ENCODE measurements around the gene TRIO.
"Not testable (repeated sequence)": the region's sequence is repeated elsewhere in the genome, so short reads cannot be mapped to it uniquely, and the experiment has no call there.

Gene TRIO

GRCh38 chr5:14383923-14384322 lies 240.8 kb downstream of the TRIO start:
- no peak for TF ChIP-seq CTCF (IDR thresholded peaks at IDR 0.05; ENCODE audit: control extremely low read depth, extremely low read depth, low read depth, missing control alignments)
- no peak for DNase-seq (ENCODE audit: extremely low spot score)
- POLR2A ChIA-PET, result no interaction called here
- CTCF ChIA-PET, result interaction anchor here (0.9 to 2.7 kb wide), 5 partner anchors 11 to 265 kb away, joined by 3 to 9 read pairs (median 7); no protein-coding TSS in a partner anchor

DNA sequence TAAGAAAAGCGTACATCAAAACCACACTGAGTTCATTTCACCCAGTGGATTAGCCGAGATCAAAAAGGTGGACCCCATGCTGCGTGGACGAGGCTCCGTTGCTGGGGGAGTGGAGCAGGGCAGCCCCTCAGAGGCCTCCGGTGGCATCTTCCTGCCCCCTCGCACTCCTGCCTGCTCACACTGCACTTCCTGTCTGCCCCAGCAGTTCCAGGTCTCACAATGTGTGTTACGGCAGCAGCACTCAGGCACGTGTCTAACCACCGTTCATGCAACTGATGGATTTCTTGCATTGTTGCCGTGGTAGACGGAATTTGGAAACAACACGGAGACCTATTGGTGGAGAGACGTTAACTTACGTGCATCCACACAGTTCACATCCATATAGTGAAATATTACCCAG lies 241.9 kb downstream of the TRIO start:
- no peak for DNase-seq (ENCODE audit: extremely low spot score)
- ChIA-PET CTCF (interaction anchor here (0.8 to 3.1 kb wide), 3 partner anchors 9 to 33 kb away, joined by 4 to 10 read pairs (median 9); no protein-coding TSS in a partner anchor), POLR2A (no interaction called here)
- TF ChIP-seq CTCF (IDR thresholded peaks at IDR 0.05; ENCODE audit: control extremely low read depth, extremely low read depth, low read depth, missing control alignments), result no peak

GRCh38 chr5:14386884-14387624 lies 243.9 kb downstream of the TRIO start:
- ChIA-PET CTCF (interaction anchor here (0.7 to 3.1 kb wide), 9 partner anchors 11 to 262 kb away, joined by 3 to 10 read pairs (median 4); no protein-coding TSS in a partner anchor), POLR2A (no interaction called here)
- DNase-seq (ENCODE audit: extremely low spot score), result no peak
- TF ChIP-seq CTCF (IDR thresholded peaks at IDR 0.05; ENCODE audit: control extremely low read depth, extremely low read depth, low read depth, missing control alignments), result no peak

DNA sequence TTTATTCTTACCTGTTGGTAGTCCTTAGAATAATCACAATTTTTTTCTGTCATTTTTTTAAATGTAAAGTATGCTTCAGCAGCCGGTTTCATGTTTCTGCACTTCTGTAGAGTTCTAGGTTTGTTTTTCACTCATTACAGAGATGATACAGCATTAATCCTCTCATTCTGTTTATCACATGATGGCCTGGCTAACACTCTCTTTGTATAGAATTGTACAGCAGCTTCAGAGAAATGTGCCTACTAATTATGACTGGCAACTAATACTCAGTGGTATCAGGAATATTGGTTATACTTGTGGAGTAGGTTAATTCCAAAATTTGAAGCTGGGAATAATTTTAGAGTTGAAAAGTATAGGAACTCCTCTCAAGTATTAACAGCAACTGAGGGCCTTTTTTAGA lies 245.6 kb downstream of the TRIO start:
- POLR2A ChIA-PET, result no interaction called here
- CTCF ChIA-PET, result interaction anchor here (1.2 to 2.3 kb wide), 3 partner anchors 10 to 37 kb away, joined by 4 to 15 read pairs (median 5); no protein-coding TSS in a partner anchor
- TF ChIP-seq CTCF (IDR thresholded peaks at IDR 0.05; ENCODE audit: control extremely low read depth, extremely low read depth, low read depth, missing control alignments), result no peak
- no peak for DNase-seq (ENCODE audit: extremely low spot score)

GRCh38 chr5:14392552-14392951 lies 249.4 kb downstream of the TRIO start:
- DNase-seq (ENCODE audit: extremely low spot score); POLR2A ChIA-PET; CTCF ChIA-PET: not testable (repeated sequence)

DNA sequence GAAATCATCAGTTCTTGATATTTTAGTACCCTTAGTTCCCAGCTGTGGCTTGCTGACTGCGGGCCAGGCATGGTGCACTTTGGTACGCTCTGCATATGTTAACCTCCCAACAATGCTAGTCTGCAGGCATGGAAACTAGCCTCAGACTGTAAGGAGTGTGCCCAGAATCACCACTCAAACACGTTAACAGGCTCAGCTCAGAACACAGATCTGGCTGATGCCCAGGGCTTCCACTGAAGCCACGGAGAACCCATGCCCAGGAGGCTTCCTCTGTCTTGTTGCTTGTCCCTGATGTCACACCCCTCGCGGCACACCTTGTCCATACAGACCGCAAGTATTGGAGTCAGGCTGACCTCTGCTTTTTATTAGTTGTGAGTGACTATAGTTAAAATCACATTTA lies 251.2 kb downstream of the TRIO start:
- ChIA-PET CTCF (interaction anchor here (1.2 to 7.8 kb wide), 3 partner anchors 10 to 254 kb away, joined by 3 to 67 read pairs (median 9); no protein-coding TSS in a partner anchor), POLR2A (no interaction called here)
- DNase-seq (ENCODE audit: extremely low spot score), result no peak
- no peak for TF ChIP-seq CTCF (IDR thresholded peaks at IDR 0.05; ENCODE audit: control extremely low read depth, extremely low read depth, low read depth, missing control alignments)

GRCh38 chr5:14395411-14395810 lies 252.3 kb downstream of the TRIO start:
- DNase-seq (ENCODE audit: extremely low spot score), result no peak
- POLR2A ChIA-PET, result interaction anchor here (0.7 kb wide), 1 partner anchor 83 kb away, joined by 5 read pairs; no protein-coding TSS in a partner anchor
- CTCF ChIA-PET, result interaction anchor here (0.7 to 7.8 kb wide), 3 partner anchors 11 to 253 kb away, joined by 3 to 67 read pairs (median 9); no protein-coding TSS in a partner anchor
- TF ChIP-seq CTCF (IDR thresholded peaks at IDR 0.05; ENCODE audit: control extremely low read depth, extremely low read depth, low read depth, missing control alignments), result no peak
